Dendritic cell treated with granulocyte-macrophage colony-stimulating factor and Interleukin-4, amounts not matched to agents 40 ng/mL and 50 ng/mL, for 4 days (primary cell): ENCODE measurements around the gene SERPINB10.
"Not testable (repeated sequence)": the region's sequence is repeated elsewhere in the genome, so short reads cannot be mapped to it uniquely, and the experiment has no call there.

Experiments
- H3K27ac Mint-ChIP-seq: one replicate; pipeline ENCODE4 v1.8.0; 2022; ENCODE audit warnings: mild to moderate bottlenecking, mixed read lengths
- H3K27me3 Mint-ChIP-seq: one replicate; pipeline ENCODE4 v1.8.0; 2022; ENCODE audit warnings: mild to moderate bottlenecking, mixed read lengths
- H3K36me3 Mint-ChIP-seq: one replicate; pipeline ENCODE4 v1.8.0; 2022; ENCODE audit warnings: low read depth, mixed read lengths
- H3K4me1 Mint-ChIP-seq: one replicate; pipeline ENCODE4 v1.8.0; 2022; ENCODE audit warnings: low read depth, mixed read lengths
- H3K4me3 Mint-ChIP-seq: one replicate; pipeline ENCODE4 v1.8.0; 2022; ENCODE audit warnings: mild to moderate bottlenecking, moderate library complexity, mixed read lengths
- H3K9me3 Mint-ChIP-seq: one replicate; pipeline ENCODE4 v1.8.0; 2022; ENCODE audit warnings: mixed read lengths
- intact Hi-C: fragments of 100-400 bp; cut with micrococcal nuclease; formaldehyde crosslinking; loops from one replicate; pipeline ENCODE4 v1.15.0; 2022

SERPINB10 gene

DNA sequence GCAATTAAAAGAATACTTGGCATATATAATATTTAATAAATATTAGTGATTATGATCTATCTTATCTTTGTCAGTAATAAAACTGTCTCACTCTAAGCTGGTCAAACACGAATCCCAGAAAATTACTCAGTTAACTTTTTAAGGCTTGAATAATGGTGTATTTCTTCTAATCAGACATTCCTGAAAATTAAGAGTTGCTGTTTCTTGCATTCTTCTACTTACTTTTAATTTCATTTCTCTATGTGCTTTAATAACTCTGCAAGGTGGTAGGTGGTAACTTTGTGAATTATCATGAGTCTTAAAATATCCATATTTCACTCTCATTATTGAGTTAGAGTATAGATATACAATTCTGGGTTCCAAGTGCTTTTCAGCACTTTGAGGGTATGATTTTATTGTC lies 3.1 kb upstream of the SERPINB10 start:
- intact Hi-C loops: no loop called here
- H3K4me1 Mint-ChIP-seq: peaks cover 31% of the 10 kb centered on the region
- H3K4me3 Mint-ChIP-seq: no peak overlapping the region
- H3K36me3 Mint-ChIP-seq: peaks cover 6% of the 10 kb centered on the region
- no peak overlapping the region for H3K27ac Mint-ChIP-seq
- no peaks in the 10 kb centered on the region for H3K27me3 Mint-ChIP-seq
- peaks cover 9% of the 10 kb centered on the region for H3K9me3 Mint-ChIP-seq

DNA sequence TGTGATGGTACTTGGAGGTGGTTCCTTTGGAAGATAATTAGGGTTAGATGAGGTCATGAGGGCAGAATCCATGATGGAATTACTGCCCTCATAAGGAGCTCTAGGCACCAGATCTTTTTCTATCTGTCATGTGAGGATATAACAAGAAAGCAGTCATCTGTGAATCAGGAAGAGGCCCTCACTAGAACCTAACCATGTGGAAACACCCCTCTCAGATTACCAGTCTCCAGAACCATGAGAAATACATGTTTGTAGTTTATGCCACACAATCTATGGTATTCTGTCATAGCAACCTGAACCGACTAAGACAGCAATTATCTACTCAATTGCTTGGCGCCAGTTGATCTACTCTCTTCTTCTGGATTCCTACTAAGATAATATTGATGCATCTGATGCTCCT lies 2.4 kb upstream of the SERPINB10 start:
- H3K27ac Mint-ChIP-seq: no peak overlapping the region
- H3K4me1 Mint-ChIP-seq: peaks cover 34% of the 10 kb centered on the region
- no peak overlapping the region for H3K4me3 Mint-ChIP-seq
- H3K36me3 Mint-ChIP-seq: peaks cover 6% of the 10 kb centered on the region
- H3K9me3 Mint-ChIP-seq: peaks cover 9% of the 10 kb centered on the region
- no peaks in the 10 kb centered on the region for H3K27me3 Mint-ChIP-seq
- intact Hi-C loops: no loop called here

DNA sequence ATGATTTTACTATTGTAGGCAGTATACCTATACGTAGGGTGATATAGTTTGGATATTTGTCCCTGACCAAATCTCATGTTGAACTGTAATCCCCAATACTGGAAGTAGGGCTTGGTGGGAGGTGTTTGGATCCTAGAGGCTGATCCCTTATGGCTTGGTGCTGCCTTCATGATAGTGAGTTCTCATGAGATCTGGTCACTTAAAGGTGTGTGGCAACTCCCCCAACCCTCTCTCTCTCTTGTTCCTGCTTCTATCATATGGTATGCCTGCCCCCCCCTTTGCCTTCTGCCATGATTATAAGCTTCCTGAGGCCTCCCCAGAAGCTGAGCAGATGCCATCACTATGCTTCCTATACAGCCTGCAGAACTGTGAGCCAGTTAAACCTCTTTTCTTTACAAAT lies 1.7 kb upstream of the SERPINB10 start:
- Mint-ChIP-seq H3K4me3 (no peak overlapping the region), H3K4me1 (peaks cover 39% of the 10 kb centered on the region), H3K9me3 (peaks cover 9% of the 10 kb centered on the region), H3K27me3 (no peaks in the 10 kb centered on the region), H3K36me3 (peaks cover 6% of the 10 kb centered on the region), H3K27ac (no peak overlapping the region)
- intact Hi-C loops: no loop called here

DNA sequence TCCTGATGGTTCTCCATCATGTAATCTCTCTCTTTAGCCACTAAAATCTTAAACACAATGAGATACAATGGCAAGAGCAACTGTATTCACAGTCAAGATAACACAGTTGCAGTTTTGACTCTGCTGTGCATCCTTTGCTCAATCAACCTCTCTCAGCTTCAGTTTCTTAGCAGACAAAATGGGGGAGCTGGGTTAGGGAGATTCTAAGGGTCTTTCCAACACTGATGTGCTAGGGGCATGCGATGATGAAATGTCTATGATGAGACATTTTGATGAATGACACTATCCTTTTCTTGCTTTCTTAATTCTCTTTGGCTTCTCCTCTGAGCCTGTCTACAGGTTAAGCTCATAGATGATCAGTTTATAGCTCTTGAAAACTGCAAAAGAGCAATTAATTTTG lies 1.1 kb downstream of the SERPINB10 start:
- Mint-ChIP-seq H3K4me1 (peaks cover 60% of the 10 kb centered on the region), H3K27ac (peak overlapping the region; percentile 28), H3K27me3 (no peaks in the 10 kb centered on the region), H3K36me3 (no peaks in the 10 kb centered on the region), H3K4me3 (no peak overlapping the region), H3K9me3 (peaks cover 9% of the 10 kb centered on the region)
- intact Hi-C loops: no loop called here

DNA sequence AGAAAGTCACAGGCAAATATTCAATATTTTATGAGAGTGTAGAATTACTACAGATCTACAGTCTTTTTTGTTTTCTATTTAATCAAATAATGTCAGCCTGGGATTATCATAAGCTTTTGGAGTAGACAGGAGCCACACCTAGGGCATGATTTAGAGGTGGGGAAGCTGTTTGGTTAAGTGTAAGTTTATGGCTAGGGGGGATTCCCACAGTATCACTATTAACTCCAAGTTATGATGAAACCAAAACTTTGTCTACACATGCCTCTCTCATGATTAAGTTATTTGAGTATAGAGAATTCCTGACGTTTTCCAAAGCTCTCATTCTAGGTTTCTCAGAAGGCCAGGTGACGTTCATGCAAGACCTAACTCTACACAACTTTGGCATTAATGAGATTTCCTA lies 2.1 kb downstream of the SERPINB10 start:
- H3K36me3 Mint-ChIP-seq: no peaks in the 10 kb centered on the region
- no peak overlapping the region for H3K27ac Mint-ChIP-seq
- intact Hi-C loops: no loop called here
- peaks cover 9% of the 10 kb centered on the region for H3K9me3 Mint-ChIP-seq
- H3K4me3 Mint-ChIP-seq: no peak overlapping the region
- H3K27me3 Mint-ChIP-seq: no peaks in the 10 kb centered on the region
- H3K4me1 Mint-ChIP-seq: peaks cover 59% of the 10 kb centered on the region

DNA sequence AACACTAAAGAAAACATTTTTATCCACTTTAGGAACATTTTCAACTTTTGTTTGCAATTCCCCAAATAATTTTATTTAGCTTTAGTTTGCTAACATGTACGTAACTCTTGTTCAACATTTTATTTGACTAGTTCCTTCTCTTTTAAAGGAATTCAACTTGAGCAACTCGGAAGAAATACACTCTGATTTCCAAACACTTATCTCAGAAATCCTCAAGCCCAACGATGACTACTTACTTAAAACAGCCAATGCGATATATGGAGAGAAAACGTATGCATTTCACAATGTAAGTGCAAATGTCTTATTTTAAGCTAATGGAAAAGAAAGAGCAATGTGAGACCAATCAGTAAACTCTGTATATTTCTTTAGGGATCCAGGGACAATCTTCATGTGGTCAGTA lies 10.1 kb downstream of the SERPINB10 start:
- no peaks in the 10 kb centered on the region for H3K27me3 Mint-ChIP-seq
- no peaks in the 10 kb centered on the region for H3K9me3 Mint-ChIP-seq
- no peak overlapping the region for H3K27ac Mint-ChIP-seq
- H3K36me3 Mint-ChIP-seq: no peaks in the 10 kb centered on the region
- peak overlapping the region; percentile 2 for H3K4me3 Mint-ChIP-seq
- intact Hi-C loops: no loop called here
- H3K4me1 Mint-ChIP-seq: peaks cover 41% of the 10 kb centered on the region

DNA sequence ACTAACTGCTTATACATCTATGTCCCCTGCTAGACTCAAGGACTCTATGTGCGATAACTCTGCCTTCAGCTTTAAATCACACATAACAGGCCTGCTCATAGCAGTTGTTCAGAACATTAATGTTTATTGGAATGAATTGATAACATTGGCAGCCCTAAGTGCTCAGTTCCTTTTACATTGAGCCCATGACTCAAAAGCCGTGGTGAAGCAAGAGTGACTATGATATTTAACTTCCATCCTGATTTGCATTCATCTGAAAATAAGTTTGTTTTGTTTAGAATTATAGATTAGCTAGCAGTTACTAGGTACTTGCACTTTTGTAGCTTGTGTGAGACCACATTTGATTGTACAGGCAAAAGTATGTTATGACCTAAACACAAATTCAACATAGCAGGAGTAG lies 14.3 kb downstream of the SERPINB10 start:
- intact Hi-C loops: no loop called here
- Mint-ChIP-seq H3K27me3 (no peaks in the 10 kb centered on the region), H3K4me3 (no peak overlapping the region), H3K4me1 (peaks cover 32% of the 10 kb centered on the region), H3K36me3 (no peaks in the 10 kb centered on the region), H3K9me3 (no peaks in the 10 kb centered on the region), H3K27ac (peak overlapping the region; percentile 2)

DNA sequence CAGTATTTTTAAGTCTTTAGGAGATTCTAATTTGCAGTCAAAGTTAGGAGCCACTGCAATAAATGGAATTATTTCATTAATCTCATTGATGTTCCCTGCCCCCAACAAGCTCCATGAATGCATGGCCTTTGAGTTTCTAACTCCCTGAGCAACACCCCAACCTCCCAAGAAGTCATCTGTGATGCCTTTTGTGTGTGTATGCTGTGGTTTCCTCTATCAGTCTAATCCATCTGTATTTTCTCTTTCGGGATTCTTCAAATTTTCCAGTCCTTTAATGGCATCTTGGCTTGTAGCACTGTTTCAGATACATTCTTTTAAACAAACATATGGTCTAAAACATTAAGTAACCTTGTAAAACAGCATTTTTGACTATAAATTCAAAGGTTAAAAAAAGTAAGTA lies 16.8 kb downstream of the SERPINB10 start:
- intact Hi-C loops: no loop called here
- Mint-ChIP-seq H3K4me1 (peaks cover 29% of the 10 kb centered on the region), H3K27me3 (no peaks in the 10 kb centered on the region)

DNA sequence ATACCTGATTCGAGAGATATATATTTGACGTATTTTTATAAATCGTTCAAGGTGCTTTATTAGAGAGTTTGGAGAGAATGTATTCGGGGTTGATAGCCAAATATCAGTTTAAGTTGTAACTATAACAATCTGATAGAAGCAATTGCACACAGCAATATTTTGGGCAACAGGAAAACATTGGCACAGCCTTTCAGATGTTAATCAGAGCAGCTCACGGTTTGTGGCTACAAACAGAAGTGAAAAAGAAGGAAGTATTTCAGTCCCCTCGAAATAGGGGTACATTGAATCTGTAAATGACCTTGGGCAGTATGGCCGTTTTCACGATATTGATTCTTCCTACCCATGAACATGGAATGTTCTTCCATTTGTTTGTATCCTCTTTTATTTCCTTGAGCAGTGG lies 20.6 kb downstream of the SERPINB10 start:
- no peak overlapping the region for H3K4me3 Mint-ChIP-seq
- no peaks in the 10 kb centered on the region for H3K27me3 Mint-ChIP-seq
- H3K4me1 Mint-ChIP-seq: peaks cover 23% of the 10 kb centered on the region

More for the DNA sequence above, 16.8 kb downstream of the SERPINB10 start:
- Mint-ChIP-seq H3K4me3 (no peak overlapping the region), H3K27ac (no peak overlapping the region), H3K9me3 (no peaks in the 10 kb centered on the region), H3K36me3 (no peaks in the 10 kb centered on the region)

DNA sequence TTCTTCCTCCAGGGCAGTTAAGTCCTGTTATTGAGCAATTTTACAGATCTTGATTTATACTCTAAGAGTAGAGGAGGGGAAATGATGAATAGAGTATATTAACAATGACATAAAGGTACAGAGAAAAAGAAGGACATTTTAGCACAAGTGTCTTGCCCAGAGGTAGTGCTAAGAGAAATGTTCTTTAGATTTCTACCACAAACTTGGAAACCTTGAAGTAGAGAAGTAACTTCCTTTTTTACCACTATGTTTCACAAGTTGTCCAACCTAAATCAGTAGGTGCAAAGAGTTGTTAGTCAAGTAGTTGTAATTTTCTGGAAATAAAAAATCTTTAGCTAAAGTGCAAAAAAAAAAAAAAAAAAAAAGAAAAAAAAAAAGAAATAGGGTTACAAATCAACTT lies 21.6 kb downstream of the SERPINB10 start:
- H3K4me1 Mint-ChIP-seq: peaks cover 23% of the 10 kb centered on the region
- H3K9me3 Mint-ChIP-seq, H3K27ac Mint-ChIP-seq, H3K27me3 Mint-ChIP-seq, H3K36me3 Mint-ChIP-seq, intact Hi-C loops, H3K4me3 Mint-ChIP-seq: not testable (repeated sequence)

More for the DNA sequence above, 20.6 kb downstream of the SERPINB10 start:
- Mint-ChIP-seq H3K27ac (no peak overlapping the region), H3K9me3 (no peaks in the 10 kb centered on the region), H3K36me3 (no peaks in the 10 kb centered on the region)
- intact Hi-C loops: no loop called here

DNA sequence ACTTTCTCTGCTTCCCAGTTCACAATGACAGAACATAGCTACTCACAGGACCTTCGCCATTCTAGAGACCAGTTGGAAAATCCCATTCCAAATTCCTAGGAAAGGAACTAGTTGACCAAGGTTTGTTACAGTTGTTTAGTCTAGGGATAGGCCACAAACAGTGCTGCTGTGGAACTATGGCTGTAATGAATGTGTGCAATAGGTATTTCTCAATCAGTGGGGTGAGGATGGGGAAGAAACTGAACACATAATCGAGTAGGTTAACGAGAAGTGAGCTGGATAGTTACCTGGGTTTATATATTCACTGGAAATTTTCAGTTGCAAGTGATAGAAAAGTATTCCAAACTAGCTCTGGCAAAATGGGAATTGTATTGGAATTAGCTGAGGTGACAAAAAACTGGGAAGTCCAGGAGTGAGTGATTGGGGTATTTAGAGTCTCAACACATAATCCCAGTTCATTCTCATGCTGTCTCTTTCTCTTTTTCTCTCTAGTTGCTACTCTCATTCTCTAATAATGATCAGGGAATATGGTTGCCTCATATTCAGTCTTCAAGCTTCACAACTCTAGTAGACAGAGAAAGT lies 23.1 kb downstream of the SERPINB10 start:
- intact Hi-C loops: loop anchor here (10.0 kb wide), 1 partner anchor 356 kb away; no protein-coding TSS in a partner anchor
- Mint-ChIP-seq H3K9me3 (no peaks in the 10 kb centered on the region), H3K27me3 (no peaks in the 10 kb centered on the region), H3K4me1 (peaks cover 25% of the 10 kb centered on the region), H3K27ac (no peak overlapping the region), H3K4me3 (no peak overlapping the region), H3K36me3 (no peaks in the 10 kb centered on the region)

DNA sequence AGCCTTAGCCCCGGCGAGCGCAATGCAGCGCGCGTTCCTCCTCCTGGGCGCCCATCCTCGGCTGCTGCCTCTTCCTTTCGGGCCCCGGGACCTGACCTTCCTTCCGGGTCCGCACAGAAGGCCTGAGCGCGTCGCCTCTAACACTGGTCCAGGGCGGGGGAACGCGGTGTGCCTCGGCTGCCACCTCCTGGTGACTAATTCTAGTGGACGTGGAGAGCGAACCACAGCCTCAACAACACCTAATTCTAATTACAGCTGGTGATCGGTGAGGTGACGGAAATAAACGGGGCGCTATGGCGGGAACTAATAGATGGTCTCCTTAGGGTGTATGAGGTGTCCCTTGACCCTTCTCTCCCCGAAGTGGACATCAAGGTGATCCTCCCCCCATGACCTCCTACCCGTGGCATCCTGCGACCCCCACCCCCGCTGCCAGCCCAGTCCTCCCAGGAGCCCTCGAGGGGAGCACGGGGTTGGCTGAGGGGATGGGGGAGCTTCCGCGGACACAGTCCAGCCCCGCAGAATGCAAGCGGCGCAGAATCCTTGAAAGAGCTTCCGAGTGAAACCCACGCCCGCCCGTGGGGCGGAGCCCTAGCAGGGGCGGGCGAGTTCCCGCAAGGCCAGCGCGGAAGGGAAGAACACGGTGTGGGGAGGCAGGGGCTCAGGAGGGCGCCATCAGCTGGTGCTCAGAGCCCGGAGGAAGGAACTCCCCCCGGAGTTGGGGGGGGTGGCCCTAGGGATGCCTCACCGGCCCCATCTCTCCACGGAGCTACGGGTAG lies 28.6 kb downstream of the SERPINB10 start:
- Mint-ChIP-seq H3K36me3 (peaks cover 6% of the 10 kb centered on the region), H3K27me3 (no peaks in the 10 kb centered on the region), H3K27ac (no peak overlapping the region), H3K9me3 (no peaks in the 10 kb centered on the region), H3K4me3 (no peak overlapping the region), H3K4me1 (peaks cover 6% of the 10 kb centered on the region)
- intact Hi-C loops: loop anchor here (1.0 to 10.0 kb wide), 5 partner anchors 46 to 419 kb away; no protein-coding TSS in a partner anchor

DNA sequence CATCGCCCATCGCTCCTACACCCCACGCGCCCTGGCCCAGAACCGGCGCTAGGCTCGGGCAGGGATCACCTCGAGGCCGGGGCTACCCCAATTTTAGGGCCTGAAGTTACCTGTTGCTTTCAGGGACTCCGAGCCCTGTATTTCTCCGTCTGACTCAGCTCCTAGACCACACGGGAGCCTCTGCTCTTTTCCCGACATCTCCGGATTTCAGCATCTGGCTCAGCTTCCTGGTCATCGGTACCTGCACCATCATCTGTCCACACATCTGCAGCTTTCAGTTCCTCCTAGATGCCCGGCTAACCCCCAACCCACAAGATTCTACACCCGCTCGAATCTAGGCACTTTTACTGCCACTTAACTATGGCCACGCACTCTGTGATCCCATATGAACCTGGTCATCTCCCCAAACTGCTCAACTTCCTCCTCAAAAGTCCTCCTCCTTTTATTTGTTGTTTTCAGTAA lies 29.2 kb downstream of the SERPINB10 start:
- H3K36me3 Mint-ChIP-seq: peaks cover 6% of the 10 kb centered on the region
- no peaks in the 10 kb centered on the region for H3K27me3 Mint-ChIP-seq
- H3K4me3 Mint-ChIP-seq: no peak overlapping the region
- H3K4me1 Mint-ChIP-seq: peaks cover 6% of the 10 kb centered on the region
- H3K27ac Mint-ChIP-seq: no peak overlapping the region
- intact Hi-C loops: loop anchor here (1.0 to 10.0 kb wide), 5 partner anchors 46 to 420 kb away; no protein-coding TSS in a partner anchor
- no peaks in the 10 kb centered on the region for H3K9me3 Mint-ChIP-seq

DNA sequence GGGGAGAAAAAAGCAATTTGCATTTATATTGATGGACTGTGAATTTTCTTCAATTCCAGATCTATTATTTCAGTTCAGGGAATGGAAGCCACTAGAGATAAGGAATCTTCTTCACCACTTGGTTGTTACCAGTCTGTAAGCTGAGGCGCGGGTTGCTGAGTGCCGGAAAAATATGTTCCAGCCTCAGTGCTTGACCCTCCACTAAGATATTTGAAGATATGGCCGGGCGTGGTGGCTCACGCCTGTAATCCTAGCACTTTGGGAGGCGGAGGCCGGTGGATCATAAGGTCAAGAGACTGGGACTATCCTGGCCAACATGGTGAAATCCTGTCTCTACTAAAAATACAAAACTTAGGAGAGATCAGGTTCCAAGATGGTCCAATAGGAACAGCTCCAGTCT lies 32.2 kb downstream of the SERPINB10 start:
- H3K9me3 Mint-ChIP-seq: no peaks in the 10 kb centered on the region
- no peaks in the 10 kb centered on the region for H3K27me3 Mint-ChIP-seq
- H3K4me3 Mint-ChIP-seq: no peak overlapping the region
- no peak overlapping the region for H3K27ac Mint-ChIP-seq
- peaks cover 6% of the 10 kb centered on the region for H3K4me1 Mint-ChIP-seq
- intact Hi-C loops: no loop called here
- H3K36me3 Mint-ChIP-seq: peaks cover 6% of the 10 kb centered on the region
